Measurements from ENCODE around the gene AIDA.
A peak's percentile ranks its signal among the peaks of the same experiment; 100 is the strongest.

AIDA gene

DNA sequence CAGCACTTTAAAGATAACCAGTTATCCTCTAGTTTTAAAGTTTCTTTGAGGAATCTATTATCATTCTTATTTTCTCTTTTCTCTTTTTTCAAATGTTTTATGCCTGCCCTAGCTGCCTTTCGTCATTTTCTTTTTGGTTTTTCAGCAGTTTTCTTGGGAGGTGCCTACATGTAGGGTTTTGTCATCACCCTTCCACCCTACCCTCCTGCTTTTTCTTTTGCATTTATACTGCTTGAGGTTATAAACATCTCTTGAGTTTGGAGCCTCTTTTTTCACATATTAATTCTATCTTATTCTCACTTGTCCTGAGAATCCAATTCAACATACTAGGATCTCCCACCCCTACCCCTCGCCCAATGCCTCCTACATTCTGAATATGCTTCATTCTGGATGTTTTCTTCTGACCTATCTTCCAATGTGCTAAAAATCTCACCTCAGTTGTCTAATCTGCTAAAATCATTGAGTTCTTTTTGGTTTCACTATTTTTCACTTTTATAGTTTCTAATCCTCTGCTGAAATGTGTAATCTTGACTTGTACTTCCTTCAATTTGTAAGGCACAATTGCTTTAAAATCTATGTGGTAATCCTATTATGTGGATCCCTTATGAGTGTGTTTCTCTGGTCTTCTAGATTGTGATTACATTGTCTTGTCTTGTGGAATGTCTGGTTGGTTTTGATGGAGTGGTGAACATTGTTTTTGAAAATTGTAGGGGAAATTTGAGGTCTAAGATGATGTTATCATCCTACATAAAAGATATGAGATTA, 55.7 kb downstream of the AIDA start:
- TF ChIP-seq, protein P1, sequence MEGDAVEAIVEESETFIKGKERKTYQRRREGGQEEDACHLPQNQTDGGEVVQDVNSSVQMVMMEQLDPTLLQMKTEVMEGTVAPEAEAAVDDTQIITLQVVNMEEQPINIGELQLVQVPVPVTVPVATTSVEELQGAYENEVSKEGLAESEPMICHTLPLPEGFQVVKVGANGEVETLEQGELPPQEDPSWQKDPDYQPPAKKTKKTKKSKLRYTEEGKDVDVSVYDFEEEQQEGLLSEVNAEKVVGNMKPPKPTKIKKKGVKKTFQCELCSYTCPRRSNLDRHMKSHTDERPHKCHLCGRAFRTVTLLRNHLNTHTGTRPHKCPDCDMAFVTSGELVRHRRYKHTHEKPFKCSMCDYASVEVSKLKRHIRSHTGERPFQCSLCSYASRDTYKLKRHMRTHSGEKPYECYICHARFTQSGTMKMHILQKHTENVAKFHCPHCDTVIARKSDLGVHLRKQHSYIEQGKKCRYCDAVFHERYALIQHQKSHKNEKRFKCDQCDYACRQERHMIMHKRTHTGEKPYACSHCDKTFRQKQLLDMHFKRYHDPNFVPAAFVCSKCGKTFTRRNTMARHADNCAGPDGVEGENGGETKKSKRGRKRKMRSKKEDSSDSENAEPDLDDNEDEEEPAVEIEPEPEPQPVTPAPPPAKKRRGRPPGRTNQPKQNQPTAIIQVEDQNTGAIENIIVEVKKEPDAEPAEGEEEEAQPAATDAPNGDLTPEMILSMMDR (conservative IDR thresholded peaks at IDR 0.05) = no peak
- H3K27ac ChIP-seq = no peak overlapping the region; the same call in 1 of the 2 replicates

- no peak overlapping the region for H3K27ac ChIP-seq
- TF ChIP-seq, protein P1 (conservative IDR thresholded peaks at IDR 0.05) = no peak
Observed at GRCh38 chr1:222654849-222655248, 57.4 kb downstream of the AIDA start.

DNA sequence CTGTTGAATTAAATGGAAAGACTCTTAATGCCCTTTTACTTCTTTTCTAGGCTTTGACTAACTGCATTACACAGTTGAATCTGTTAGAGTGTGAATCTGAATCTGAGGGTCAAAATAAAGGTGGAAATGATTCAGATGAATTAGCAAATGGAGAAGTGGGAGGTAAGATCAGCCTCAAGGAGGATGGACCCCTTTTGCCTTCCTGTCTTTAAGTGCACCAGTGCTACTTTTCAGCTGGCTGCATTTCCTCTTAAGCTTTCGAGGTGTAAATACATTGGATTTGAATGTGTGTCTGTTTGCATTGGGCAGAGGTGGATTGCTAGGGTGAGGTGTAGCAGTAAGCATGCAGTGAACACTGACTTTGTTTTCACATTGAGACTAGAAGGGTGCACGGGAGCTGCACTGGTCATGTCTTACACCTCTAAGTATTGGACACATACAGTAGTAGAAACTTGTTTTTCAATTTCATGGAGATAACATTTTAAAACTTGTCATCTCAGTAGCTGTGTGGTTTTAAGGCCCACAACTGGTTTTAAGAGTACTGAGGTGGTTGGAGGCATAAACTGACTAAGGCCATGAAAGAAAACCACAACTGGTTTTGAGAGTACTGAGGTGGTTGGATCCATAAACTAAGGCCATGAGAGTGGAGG, 59.0 kb downstream of the AIDA start:
- no peak overlapping the region for H3K27ac ChIP-seq
- TF ChIP-seq, protein P1 (conservative IDR thresholded peaks at IDR 0.05) = no peak

- peak overlapping the region; percentile 10; the same call in 1 of the 2 replicates for H3K27ac ChIP-seq
- TF ChIP-seq, protein P1 (conservative IDR thresholded peaks at IDR 0.05) = no peak
Observed at GRCh38 chr1:222652676-222653075, 59.6 kb downstream of the AIDA start.

DNA sequence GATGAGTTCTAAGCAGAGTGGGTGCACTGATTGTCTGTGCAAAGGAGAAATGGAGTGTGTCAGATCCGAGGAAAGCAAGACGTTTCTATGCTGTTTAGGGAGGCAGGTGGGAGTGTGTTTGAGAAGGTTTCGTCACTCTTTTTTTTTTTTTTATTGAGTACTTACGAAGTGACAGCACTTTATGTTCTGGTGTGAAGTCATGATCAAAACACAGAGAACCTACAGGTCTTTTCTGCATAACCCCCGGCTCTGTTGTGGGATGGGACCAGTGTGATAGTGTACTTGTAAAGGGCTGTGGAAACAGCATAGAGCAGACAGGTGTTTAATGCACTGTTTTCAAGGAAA, 67.7 kb downstream of the AIDA start:
- peak overlapping the region; percentile 74 for H3K27ac ChIP-seq
- TF ChIP-seq, protein P1 (conservative IDR thresholded peaks at IDR 0.05) = no peak

GRCh38 chr1:222643938-222644635, 68.2 kb downstream of the AIDA start:
- H3K27ac ChIP-seq = peak overlapping the region; percentile 74

GRCh38 chr1:222643606-222643937, 68.7 kb downstream of the AIDA start:
- TF ChIP-seq, protein P1 (conservative IDR thresholded peaks at IDR 0.05) = no peak
- H3K27ac ChIP-seq = peak overlapping the region; percentile 74

More at GRCh38 chr1:222643938-222644635, 68.2 kb downstream of the AIDA start:
- TF ChIP-seq, protein P1 (conservative IDR thresholded peaks at IDR 0.05) = no peak
